Keratinocyte (primary cell): ENCODE data around the gene GDPD5. TPM values are rescaled to one million over a fixed set of nuclear protein-coding genes. Genes with fewer than 3 reads are reported as not detected.

Experiments
- DNase-seq: peaks from one replicate; pipeline ENCODE4 v3.0.0-alpha.2; 2011; ENCODE audit warnings: low read depth, missing footprints, low spot score
- FAIRE-seq: peaks from 2 replicates; lab custom pipeline; 2011; peaks lifted over from hg19 to GRCh38; lab: Jason Lieb, UNC
- H2AFZ ChIP-seq: 2 replicates; pipeline ENCODE4 v1.6.0; 2012; ENCODE audit warnings: low read length, control low read depth, inconsistent platforms; ENCODE audit not compliant: control insufficient read depth
- H3K27ac ChIP-seq: 2 replicates; pipeline ENCODE4 v1.5.1; 2011; ENCODE audit warnings: low read length; ENCODE audit not compliant: control insufficient read depth, insufficient read depth
- H3K27me3 ChIP-seq: 3 replicates; pipeline ENCODE4 v1.6.0; 2011; ENCODE audit warnings: low read length; ENCODE audit not compliant: control insufficient read depth, insufficient read depth; ENCODE audit errors: extremely low read depth
- H3K36me3 ChIP-seq, 2 experiments: 2 replicates in 1 of 2; 3 replicates in 1 of 2; pipeline ENCODE4 v1.5.1; 2011; ENCODE audit warnings: low read length in 2 of 2, mild to moderate bottlenecking in 1 of 2; ENCODE audit not compliant: control insufficient read depth in 2 of 2, insufficient read depth in 2 of 2; ENCODE audit errors: extremely low read depth in 1 of 2
- H3K4me1 ChIP-seq: 3 replicates; pipeline ENCODE4 v1.5.1; 2011; ENCODE audit warnings: low read length; ENCODE audit not compliant: control insufficient read depth, insufficient read depth; ENCODE audit errors: extremely low read depth
- H3K4me2 ChIP-seq: 3 replicates; pipeline ENCODE4 v1.6.0; 2011; ENCODE audit warnings: low read depth, low read length; ENCODE audit not compliant: control insufficient read depth, insufficient read depth; ENCODE audit errors: extremely low read depth
- H3K4me3 ChIP-seq, 3 experiments: fragments of 200-600 bp in 1 of 3; sonication (generic) in 1 of 3; 2 replicates in 2 of 3; 3 replicates in 1 of 3; pipeline ENCODE4 v1.5.1; 2011 to 2016; ENCODE audit warnings: low read length in 3 of 3, mild to moderate bottlenecking in 3 of 3, control low read depth in 2 of 3, inconsistent platforms in 1 of 3, low read depth in 1 of 3, mixed read lengths in 1 of 3, mixed run types in 1 of 3, moderate library complexity in 1 of 3; ENCODE audit not compliant: control insufficient read depth in 2 of 3, insufficient read depth in 2 of 3; ENCODE audit errors: extremely low read depth in 1 of 3
- H3K79me2 ChIP-seq: 2 replicates; pipeline ENCODE4 v1.6.0; 2012; ENCODE audit warnings: low read length; ENCODE audit not compliant: control insufficient read depth, insufficient read depth
- H3K9ac ChIP-seq: 3 replicates; pipeline ENCODE4 v1.6.0; 2011; ENCODE audit warnings: low read length; ENCODE audit not compliant: control insufficient read depth, insufficient read depth; ENCODE audit errors: extremely low read depth
- H3K9me1 ChIP-seq: 3 replicates; pipeline ENCODE4 v1.6.0; 2011; ENCODE audit warnings: low read length; ENCODE audit not compliant: control insufficient read depth, insufficient read depth; ENCODE audit errors: extremely low read depth
- H3K9me3 ChIP-seq: 2 replicates; pipeline ENCODE4 v1.5.1; 2012; ENCODE audit warnings: low read depth, low read length; ENCODE audit not compliant: control insufficient read depth
- H4K20me1 ChIP-seq: 3 replicates; pipeline ENCODE4 v1.6.0; 2011; ENCODE audit warnings: low read length; ENCODE audit not compliant: control insufficient read depth, insufficient read depth; ENCODE audit errors: extremely low read depth
- EZH2 ChIP-seq: IDR thresholded peaks from one replicate; pipeline ENCODE4 v1.6.1; 2012; ENCODE audit warnings: inconsistent platforms, mild to moderate bottlenecking, low read length, moderate library complexity
- dilution Hi-C: fragments of 300-500 bp; cut with MboI; formaldehyde crosslinking; loops from one replicate; pipeline ENCODE4 v1.7.0; 2020; ENCODE audit warnings: low sequenced_read_pairs; ENCODE audit not compliant: extremely low pct_ligation_motif_present
- polyA plus RNA-seq, 5 experiments: library from polyadenylated mRNA; depleted of rRNA in 3 of 5; stranded (reverse) in 3 of 5; stranded (forward) in 1 of 5; unstranded in 1 of 5; fragments of >200 nt; gene quantifications; 1 replicate in 1 of 5; 2 replicates in 3 of 5; 3 replicates in 1 of 5; pipeline versions ENCODE4 v1.2.1 to v1.2.3, GENCODE V29; 2011 to 2012; ENCODE audit warnings: missing spikeins in 2 of 5, low read depth in 1 of 5, low replicate concordance in 1 of 5
- TF ChIP-seq, protein P1 (sequence below), 3 experiments: IDR thresholded peaks in 1 of 3; conservative IDR thresholded peaks in 1 of 3; optimal IDR thresholded peaks in 1 of 3; 2 replicates in 2 of 3; 3 replicates in 1 of 3; pipeline versions ENCODE3 to v1.5.1; 2011; ENCODE audit warnings: low read length in 3 of 3, mild to moderate bottlenecking in 3 of 3, moderate library complexity in 2 of 3, control low read depth in 1 of 3, inconsistent platforms in 1 of 3; ENCODE audit not compliant: insufficient read depth in 2 of 3; ENCODE audit errors: extremely low read depth in 1 of 3

The GDPD5 gene
- polyA plus RNA-seq, 1 donor (not counting 4 experiments of a cell fraction or from before 2014, with no cell fraction given), result 2.1 TPM

DNA sequence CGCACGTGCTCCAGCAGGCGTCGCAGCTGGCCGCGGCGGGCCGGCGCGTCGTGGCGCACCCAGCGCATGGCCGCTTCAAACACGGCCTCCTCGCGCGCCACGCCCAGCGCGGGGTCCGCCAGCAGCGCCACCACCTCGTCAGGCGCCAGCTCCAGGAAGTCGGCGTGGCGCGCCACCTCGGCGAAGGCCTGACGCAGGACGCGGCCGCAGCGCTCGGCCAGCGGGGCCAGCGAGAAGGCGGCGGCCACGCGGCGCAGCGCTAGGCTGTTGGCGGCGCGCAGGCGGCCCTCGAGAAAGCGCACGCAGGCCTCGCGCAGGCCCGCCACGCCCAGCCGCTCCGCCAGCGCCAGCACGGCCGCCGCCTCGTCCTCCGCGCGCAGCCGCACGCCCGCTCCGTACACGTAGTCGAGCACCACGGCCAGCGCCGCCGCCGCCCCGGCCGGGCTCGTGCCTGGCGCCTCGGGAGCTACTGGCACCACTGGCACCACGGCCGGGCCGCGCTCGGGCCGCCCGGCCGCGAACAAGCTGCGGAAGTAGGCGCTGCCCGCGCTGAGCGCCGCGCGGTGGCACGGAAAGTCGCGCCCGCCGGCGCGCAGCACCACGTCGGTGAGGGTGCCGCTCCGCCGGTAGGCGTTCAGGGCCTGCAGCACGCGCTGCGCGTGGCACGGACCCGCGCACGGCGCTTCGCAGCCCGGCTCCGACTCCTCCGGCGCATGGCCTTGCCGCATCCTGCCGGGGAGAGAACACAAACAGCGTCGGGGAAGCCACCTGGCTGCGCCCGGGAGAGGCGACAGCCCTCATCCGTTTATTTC is 95.6 kb downstream of the GDPD5 start:
- H3K4me2 ChIP-seq, result peak overlapping the region; percentile 59
- H3K27ac ChIP-seq, result no peak overlapping the region
- H3K9me1 ChIP-seq, result no peaks in the 10 kb centered on the region
- dilution Hi-C loops, result no loop called here
- DNase-seq, result no peak
- no peaks in the 10 kb centered on the region for H3K79me2 ChIP-seq
- H3K9me3 ChIP-seq, result peaks cover 6% of the 10 kb centered on the region
- peaks cover 53% of the 10 kb centered on the region for H3K27me3 ChIP-seq
- H3K4me3 ChIP-seq, result peak overlapping the region; percentile 11 to 30 (median 28)
- H3K36me3 ChIP-seq, result no peaks in the 10 kb centered on the region
- no peaks in the 10 kb centered on the region for H3K4me1 ChIP-seq
- H2AFZ ChIP-seq, result peak overlapping the region; percentile 74
- no peak for TF ChIP-seq EZH2
- TF ChIP-seq, protein P1, sequence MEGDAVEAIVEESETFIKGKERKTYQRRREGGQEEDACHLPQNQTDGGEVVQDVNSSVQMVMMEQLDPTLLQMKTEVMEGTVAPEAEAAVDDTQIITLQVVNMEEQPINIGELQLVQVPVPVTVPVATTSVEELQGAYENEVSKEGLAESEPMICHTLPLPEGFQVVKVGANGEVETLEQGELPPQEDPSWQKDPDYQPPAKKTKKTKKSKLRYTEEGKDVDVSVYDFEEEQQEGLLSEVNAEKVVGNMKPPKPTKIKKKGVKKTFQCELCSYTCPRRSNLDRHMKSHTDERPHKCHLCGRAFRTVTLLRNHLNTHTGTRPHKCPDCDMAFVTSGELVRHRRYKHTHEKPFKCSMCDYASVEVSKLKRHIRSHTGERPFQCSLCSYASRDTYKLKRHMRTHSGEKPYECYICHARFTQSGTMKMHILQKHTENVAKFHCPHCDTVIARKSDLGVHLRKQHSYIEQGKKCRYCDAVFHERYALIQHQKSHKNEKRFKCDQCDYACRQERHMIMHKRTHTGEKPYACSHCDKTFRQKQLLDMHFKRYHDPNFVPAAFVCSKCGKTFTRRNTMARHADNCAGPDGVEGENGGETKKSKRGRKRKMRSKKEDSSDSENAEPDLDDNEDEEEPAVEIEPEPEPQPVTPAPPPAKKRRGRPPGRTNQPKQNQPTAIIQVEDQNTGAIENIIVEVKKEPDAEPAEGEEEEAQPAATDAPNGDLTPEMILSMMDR (optimal IDR thresholded peaks at IDR 0.05 in 1 of 3, IDR thresholded peaks at IDR 0.05 in 1 of 3, conservative IDR thresholded peaks at IDR 0.05 in 1 of 3; ENCODE audit: extremely low read depth in 1 of 3, insufficient read depth in 2 of 3, low read length in 3 of 3), result peak in 1 of 3 experiments; percentile 20
- peak overlapping the region; percentile 10 for H3K9ac ChIP-seq
- peaks cover 2% of the 10 kb centered on the region for H4K20me1 ChIP-seq
- no peak for FAIRE-seq

DNA sequence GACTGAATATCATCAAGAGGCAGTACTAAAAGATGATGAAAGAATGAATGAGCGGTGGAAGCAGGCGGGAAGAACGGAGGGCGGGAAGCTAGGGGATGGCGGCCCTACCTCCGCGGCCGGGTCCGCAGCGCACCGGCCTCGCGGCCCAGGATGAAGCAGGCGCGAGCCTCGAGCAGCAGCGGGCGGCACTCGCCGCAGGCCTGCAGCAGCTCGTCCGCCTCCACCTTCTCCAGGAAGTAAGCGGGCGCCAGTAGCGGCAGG is 96.2 kb downstream of the GDPD5 start:
- TF ChIP-seq, protein P1 (optimal IDR thresholded peaks at IDR 0.05 in 1 of 3, IDR thresholded peaks at IDR 0.05 in 1 of 3, conservative IDR thresholded peaks at IDR 0.05 in 1 of 3; ENCODE audit: extremely low read depth in 1 of 3, insufficient read depth in 2 of 3, low read length in 3 of 3), result no peak
- no peak for TF ChIP-seq EZH2
- no peak for FAIRE-seq
- Histone ChIP-seq H4K20me1 (no peaks in the 10 kb centered on the region), H3K9me1 (no peaks in the 10 kb centered on the region), H3K9ac (no peak overlapping the region), H3K9me3 (peaks cover 6% of the 10 kb centered on the region), H3K27me3 (peaks cover 53% of the 10 kb centered on the region), H2AFZ (peak overlapping the region; percentile 12), H3K36me3 (no peaks in the 10 kb centered on the region), H3K4me2 (no peak overlapping the region), H3K4me1 (no peaks in the 10 kb centered on the region), H3K4me3 (no peak overlapping the region), H3K79me2 (no peaks in the 10 kb centered on the region), H3K27ac (no peak overlapping the region)
- DNase-seq, result no peak
- dilution Hi-C loops, result no loop called here
